ENCODE measurements around the gene SPACA5. TPM values are rescaled to one million over a fixed set of nuclear protein-coding genes. Genes with fewer than 3 reads are reported as not detected.
"Not testable (repeated sequence)": the region's sequence is repeated elsewhere in the genome, so short reads cannot be mapped to it uniquely, and the experiment has no call there.

The SPACA5 gene
- total and polyA plus RNA-seq, 9 of the 15 experiments (the other 6 are each of a cell fraction or from before 2014, with no cell fraction given), result not detected

GRCh38 chrX:48003758-48004457 is 2.9 kb upstream of the SPACA5 start, which contains the start of gene ZNF182 (continued):
- 0 out of 2 replicates have a peak, but pooled peaks have one; percentile 34 for TF ChIP-seq ZBTB26 (CRISPR knock-in tag; IDR thresholded peaks at IDR 0.05)

GRCh38 chrX:48009445-48009960 is 2.7 kb downstream of the SPACA5 start:
- H3K79me2 ChIP-seq (ENCODE audit: control insufficient read depth, insufficient read depth, low read length); POLR2A ChIA-PET; H3K4me3 ChIP-seq; H3K4me1 ChIP-seq (replicated peaks in 1 of 2; ENCODE audit: control insufficient read depth in 2 of 2, insufficient read depth in 2 of 2, low read length in 2 of 2); FAIRE-seq; H3K4me2 ChIP-seq (ENCODE audit: insufficient read depth, low read length); H3K27ac ChIP-seq (ENCODE audit: extremely low read depth, low read depth, low read length); intact Hi-C loops (cut with micrococcal nuclease); in situ Hi-C loops (cut with MboI); CTCF ChIA-PET (ENCODE audit: low intra/inter-chr PET ratio); H3K36me3 ChIP-seq (ENCODE audit: control insufficient read depth, insufficient read depth, low read length); DNase-seq (ENCODE audit: extremely low read depth in 1 of 4, low spot score in 3 of 4); ATAC-seq; H3K9ac ChIP-seq (ENCODE audit: insufficient read depth in 1 of 2, low read depth in 2 of 2, low read length in 2 of 2); H3K27me3 ChIP-seq (ENCODE audit: control insufficient read depth in 2 of 2, insufficient read depth in 2 of 2, low read length in 2 of 2); H3K9me1 ChIP-seq (ENCODE audit: control insufficient read depth, insufficient read depth, low read length); H4K20me1 ChIP-seq (replicated peaks; ENCODE audit: control insufficient read depth, insufficient read depth, low read length); H2AFZ ChIP-seq (ENCODE audit: low read depth, low read length); H3K9me3 ChIP-seq (replicated peaks; ENCODE audit: control insufficient read depth, insufficient read depth, low read depth, low read length); BruUV-seq (replicated peaks): not testable (repeated sequence)
- no CpG with 5 or more reads among the region's 2 CpGs for WGBS (ENCODE audit: insufficient coverage, low coverage, missing lambda C conversion rate)

GRCh38 chrX:48016583-48017310 is 10.0 kb downstream of the SPACA5 start:
- H3K27ac ChIP-seq (ENCODE audit: extremely low read depth, low read depth, low read length); FAIRE-seq; POLR2A ChIA-PET; DNase-seq (ENCODE audit: extremely low read depth in 1 of 4, low spot score in 3 of 4); H2AFZ ChIP-seq (ENCODE audit: low read depth, low read length); H4K20me1 ChIP-seq (replicated peaks; ENCODE audit: control insufficient read depth, insufficient read depth, low read length); H3K9me1 ChIP-seq (ENCODE audit: control insufficient read depth, insufficient read depth, low read length); H3K79me2 ChIP-seq (ENCODE audit: control insufficient read depth, insufficient read depth, low read length); intact Hi-C loops (cut with micrococcal nuclease); H3K4me1 ChIP-seq (replicated peaks in 1 of 2; ENCODE audit: control insufficient read depth in 2 of 2, insufficient read depth in 2 of 2, low read length in 2 of 2); H3K9ac ChIP-seq (ENCODE audit: insufficient read depth in 1 of 2, low read depth in 2 of 2, low read length in 2 of 2); ATAC-seq; CTCF ChIA-PET (ENCODE audit: low intra/inter-chr PET ratio); in situ Hi-C loops (cut with MboI); H3K27me3 ChIP-seq (ENCODE audit: control insufficient read depth in 2 of 2, insufficient read depth in 2 of 2, low read length in 2 of 2); BruUV-seq (replicated peaks); H3K4me2 ChIP-seq (ENCODE audit: insufficient read depth, low read length); H3K36me3 ChIP-seq (ENCODE audit: control insufficient read depth, insufficient read depth, low read length); H3K4me3 ChIP-seq; H3K9me3 ChIP-seq (replicated peaks; ENCODE audit: control insufficient read depth, insufficient read depth, low read depth, low read length): not testable (repeated sequence)
- 33% methylated on average over 2 of the region's 46 CpGs for WGBS (ENCODE audit: insufficient coverage, low coverage, missing lambda C conversion rate)

GRCh38 chrX:48019892-48020291 is 13.1 kb downstream of the SPACA5 start:
- H3K9me1 ChIP-seq (ENCODE audit: control insufficient read depth, insufficient read depth, low read length); BruUV-seq (replicated peaks); CTCF ChIA-PET (ENCODE audit: low intra/inter-chr PET ratio); POLR2A ChIA-PET; H3K9me3 ChIP-seq (replicated peaks; ENCODE audit: control insufficient read depth, insufficient read depth, low read depth, low read length); H3K27ac ChIP-seq (ENCODE audit: extremely low read depth, low read depth, low read length); DNase-seq (ENCODE audit: extremely low read depth in 1 of 4, low spot score in 3 of 4); H3K27me3 ChIP-seq (ENCODE audit: control insufficient read depth in 2 of 2, insufficient read depth in 2 of 2, low read length in 2 of 2); H3K4me3 ChIP-seq; H3K4me1 ChIP-seq (replicated peaks in 1 of 2; ENCODE audit: control insufficient read depth in 2 of 2, insufficient read depth in 2 of 2, low read length in 2 of 2); ATAC-seq; H2AFZ ChIP-seq (ENCODE audit: low read depth, low read length); H3K4me2 ChIP-seq (ENCODE audit: insufficient read depth, low read length); H3K36me3 ChIP-seq (ENCODE audit: control insufficient read depth, insufficient read depth, low read length); H3K9ac ChIP-seq (ENCODE audit: insufficient read depth in 1 of 2, low read depth in 2 of 2, low read length in 2 of 2); intact Hi-C loops (cut with micrococcal nuclease); H4K20me1 ChIP-seq (replicated peaks; ENCODE audit: control insufficient read depth, insufficient read depth, low read length); H3K79me2 ChIP-seq (ENCODE audit: control insufficient read depth, insufficient read depth, low read length): not testable (repeated sequence)
- peak; percentile 44 for FAIRE-seq
- in situ Hi-C loops (cut with MboI), result loop anchor here (10.0 kb wide), 1 partner anchor 195 kb away; no protein-coding TSS in a partner anchor
- WGBS (ENCODE audit: insufficient coverage, low coverage, missing lambda C conversion rate), result no CpG with 5 or more reads among the region's 1 CpG

All from K562 (cell line).